Anterior cingulate cortex (tissue), 58 donors: ENCODE data around the gene KRTAP10-7.

ENCODE experiments used
- DNase-seq, 58 donors: peaks; one replicate each; lab custom pipeline; 2025; lab: John Stamatoyannopoulos, UW

KRTAP10-7 gene

DNA sequence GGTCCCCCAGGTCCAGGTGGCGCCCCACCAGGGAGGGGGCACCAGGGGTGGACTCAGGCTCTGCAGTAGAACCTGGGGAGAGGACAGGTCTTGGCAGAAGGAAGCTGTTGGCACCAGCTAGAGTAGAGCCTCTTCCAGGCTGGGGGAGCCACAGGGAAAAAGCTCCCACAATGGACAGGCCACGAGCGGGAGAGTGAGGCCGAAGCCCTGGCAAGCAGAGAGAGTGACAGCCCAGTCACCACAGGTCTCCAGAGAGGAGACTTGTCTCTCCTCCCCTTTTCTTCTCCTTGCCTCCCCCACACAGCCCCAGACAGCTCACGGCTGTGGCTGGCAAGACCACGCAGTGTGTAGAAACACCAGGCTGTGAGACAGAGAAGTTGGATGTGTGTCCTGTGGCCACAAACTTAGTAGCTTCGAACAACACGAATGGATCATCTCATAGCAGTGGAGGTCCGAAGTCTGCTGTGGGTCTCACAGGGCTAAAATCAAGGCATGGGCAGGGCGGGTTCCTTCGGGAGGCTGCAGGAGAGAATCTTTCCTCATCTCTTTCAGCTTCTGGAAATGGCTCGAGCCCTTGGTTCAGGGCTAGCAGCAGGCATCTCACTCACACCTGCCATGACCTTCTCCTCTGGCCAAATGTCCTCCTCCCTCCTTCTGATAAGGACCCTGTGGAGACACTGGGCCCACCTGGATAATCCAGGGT, 50.7 kb downstream of the KRTAP10-7 start:
- no peak for DNase-seq
